ENCODE data around the gene GCG. TPM values are rescaled to one million over a fixed set of nuclear protein-coding genes. Genes with fewer than 3 reads are reported as not detected.

Gene GCG
- total and polyA plus RNA-seq, 7 donors: 0.18 to 0.23 TPM; not detected in 5

GRCh38 chr2:162118166-162119031 is 33.6 kb downstream of the GCG start:
- ATAC-seq: peak in 1 of 4 donors; percentile 46
- no peaks in the 10 kb centered on the region for H3K27me3 ChIP-seq (ENCODE audit: insufficient read depth in 3 of 3, low read length in 2 of 3)
- peak in 1 of 2 donors; percentile 19 for DNase-seq
- H3K36me3 ChIP-seq (ENCODE audit: insufficient read depth in 1 of 2, low read depth in 1 of 2): no peaks in the 10 kb centered on the region
- TF ChIP-seq CTCF (IDR thresholded peaks at IDR 0.05): no peak
- WGBS, 3 donors: 25 to 38% (median 28%) methylated on average over 7 of the region's 7 CpGs
- H3K9me3 ChIP-seq: no peaks in the 10 kb centered on the region
- intact Hi-C loops (cut with DNase I): no loop called here
- H3K27ac ChIP-seq: no peak overlapping the region
- H3K4me1 ChIP-seq: peaks cover 4% of the 10 kb centered on the region
- no peak overlapping the region for H3K4me3 ChIP-seq

GRCh38 chr2:162116352-162116751 is 35.7 kb downstream of the GCG start:
- intact Hi-C loops (cut with DNase I): no loop called here
- Histone ChIP-seq H3K36me3 (ENCODE audit: insufficient read depth in 1 of 2, low read depth in 1 of 2) (no peaks in the 10 kb centered on the region), H3K4me1 (peaks cover 4% of the 10 kb centered on the region), H3K27me3 (ENCODE audit: insufficient read depth in 3 of 3, low read length in 2 of 3) (no peaks in the 10 kb centered on the region), H3K9me3 (no peaks in the 10 kb centered on the region), H3K4me3 (no peak overlapping the region), H3K27ac (no peak overlapping the region)
- ATAC-seq: no peak
- no peak for TF ChIP-seq CTCF (IDR thresholded peaks at IDR 0.05)
- DNase-seq: no peak

GRCh38 chr2:162115076-162115475 is 37.0 kb downstream of the GCG start:
- no peak for TF ChIP-seq CTCF (IDR thresholded peaks at IDR 0.05)
- Histone ChIP-seq H3K36me3 (ENCODE audit: insufficient read depth in 1 of 2, low read depth in 1 of 2) (no peaks in the 10 kb centered on the region), H3K4me1 (peaks cover 4% of the 10 kb centered on the region), H3K27ac (no peak overlapping the region), H3K9me3 (no peaks in the 10 kb centered on the region), H3K27me3 (ENCODE audit: insufficient read depth in 3 of 3, low read length in 2 of 3) (no peaks in the 10 kb centered on the region), H3K4me3 (no peak overlapping the region)
- no peak for ATAC-seq
- intact Hi-C loops (cut with DNase I): no loop called here
- no peak for DNase-seq
- 95 to 100% (median 99%) methylated on average over 2 of the region's 2 CpGs for WGBS, 3 donors

- 17 to 30% (median 21%) methylated on average over 1 of the region's 1 CpG for WGBS, 3 donors
- no peak overlapping the region for H3K4me3 ChIP-seq
- TF ChIP-seq CTCF (IDR thresholded peaks at IDR 0.05): no peak
- no peaks in the 10 kb centered on the region for H3K27me3 ChIP-seq (ENCODE audit: insufficient read depth in 3 of 3, low read length in 2 of 3)
- no peak overlapping the region for H3K27ac ChIP-seq
- H3K36me3 ChIP-seq (ENCODE audit: insufficient read depth in 1 of 2, low read depth in 1 of 2): no peaks in the 10 kb centered on the region
- H3K4me1 ChIP-seq: peaks cover 4% of the 10 kb centered on the region
- H3K9me3 ChIP-seq: no peaks in the 10 kb centered on the region
- ATAC-seq (no peak), DNase-seq (no peak)
- intact Hi-C loops (cut with DNase I): no loop called here
These were observed 37.8 kb downstream of the GCG start for GRCh38 chr2:162114271-162114670.

All from psoas muscle (tissue), 8 donors.